Medulla oblongata (tissue), 1 donor: ENCODE data around the gene LRRC73.
"Not testable (repeated sequence)": the region's sequence is repeated elsewhere in the genome, so short reads cannot be mapped to it uniquely, and the experiment has no call there.

ENCODE experiments used
- DNase-seq: peaks from one replicate; pipeline ENCODE4 v3.0.0-alpha.2; 2015; ENCODE audit errors: extremely low spot score

LRRC73 gene, protein sequence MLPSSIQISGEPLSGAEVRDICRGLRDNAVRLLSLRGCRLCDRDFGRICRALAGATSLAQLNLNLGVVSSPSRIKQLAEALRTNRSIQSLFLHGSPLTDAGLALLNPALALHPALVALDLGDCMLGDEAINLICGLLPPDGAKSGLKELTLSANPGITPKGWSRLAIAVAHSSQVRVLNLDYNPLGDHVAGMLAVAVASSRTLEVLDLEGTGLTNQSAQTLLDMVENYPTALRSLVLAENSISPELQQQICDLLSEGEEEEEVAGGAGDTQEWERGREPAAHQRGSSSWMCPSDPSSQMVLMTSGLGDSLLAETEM

DNA sequence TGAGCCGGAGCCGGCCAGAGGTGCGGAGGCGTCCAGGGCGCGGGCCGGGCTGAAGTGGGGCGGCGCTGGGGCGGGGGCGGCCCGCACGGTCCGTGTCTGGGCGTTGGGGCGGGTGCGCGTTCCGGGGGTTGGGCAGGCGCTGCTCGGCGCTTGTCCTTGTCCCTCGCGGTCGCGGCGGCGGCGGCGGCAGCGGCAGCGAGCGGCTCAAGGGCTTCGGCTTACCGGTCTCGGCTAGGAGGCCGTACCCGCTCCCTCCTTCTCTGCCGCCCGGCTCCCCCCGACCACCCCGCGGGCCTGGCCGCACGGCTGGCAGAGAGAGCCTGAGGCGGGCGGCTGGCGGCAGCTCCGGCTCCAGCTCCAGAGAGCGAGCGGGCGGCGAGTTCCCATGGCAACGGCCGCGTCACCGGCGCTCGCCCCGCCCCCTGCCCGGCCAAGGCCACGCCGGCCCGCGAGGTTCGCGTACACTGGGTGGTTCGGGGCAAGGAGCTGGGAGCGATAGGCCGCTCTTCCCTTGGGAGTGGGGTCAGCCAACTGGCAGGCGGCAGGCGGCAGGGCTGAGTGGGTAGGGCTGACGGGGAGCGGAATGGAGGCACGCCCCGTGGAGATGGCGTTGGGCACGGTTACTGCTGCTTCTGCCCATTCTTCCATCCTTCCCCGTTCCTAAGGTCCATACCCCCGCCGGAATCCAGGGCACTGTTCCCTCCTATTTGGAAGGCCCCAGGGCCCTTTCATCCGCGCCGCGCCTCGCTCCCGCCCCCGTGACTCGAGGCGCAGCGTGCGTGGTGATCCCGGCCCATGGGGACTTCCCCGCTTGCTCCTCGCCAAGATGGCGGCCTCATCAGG, at the start of gene LRRC73:
TSS of gene LRRC73 (minus strand) at position 363 of the 843 bp plus-strand sequence. CDS start 561 bp downstream, outside the sequence.
- peak; percentile 85 for DNase-seq

DNA sequence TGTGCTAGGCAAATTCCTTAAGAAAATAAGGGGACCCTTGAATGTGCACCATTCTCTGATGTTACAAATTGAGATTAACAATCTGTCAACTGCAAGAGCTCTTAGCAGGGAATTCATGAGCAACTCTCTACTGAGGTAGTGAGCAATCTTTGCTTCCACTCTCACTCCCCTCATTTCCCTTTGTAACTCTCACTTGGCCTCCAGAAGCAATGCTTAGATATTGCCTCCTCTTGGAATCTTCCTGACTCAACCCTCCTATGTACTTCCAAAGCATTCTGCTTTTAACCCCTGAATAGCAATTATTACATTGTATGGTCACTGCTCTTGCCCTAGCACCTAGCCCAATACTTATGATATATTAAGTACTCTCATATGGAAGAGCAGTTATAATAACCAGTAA, 49.2 kb upstream of the LRRC73 start:
- DNase-seq: no peak

DNA sequence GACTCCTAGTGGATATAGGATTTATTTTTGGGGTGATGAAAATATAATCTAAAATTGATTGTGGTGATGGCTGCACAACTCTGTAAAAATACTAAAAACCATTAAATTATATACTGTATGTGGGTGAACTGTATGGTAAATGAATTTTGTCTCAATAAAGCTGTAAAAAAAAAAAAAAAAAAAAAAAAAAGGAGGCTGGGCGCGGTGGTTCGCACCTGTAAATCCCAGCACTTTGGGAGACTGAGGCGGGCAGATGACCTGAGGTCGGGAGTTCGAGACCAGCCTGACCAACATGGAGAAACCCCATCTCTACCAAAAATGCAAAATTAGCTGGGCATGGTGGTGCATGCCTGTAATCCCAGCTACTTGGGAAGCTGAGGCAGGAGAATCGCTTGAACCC, 47.5 kb upstream of the LRRC73 start:
- not testable (repeated sequence) for DNase-seq

DNA sequence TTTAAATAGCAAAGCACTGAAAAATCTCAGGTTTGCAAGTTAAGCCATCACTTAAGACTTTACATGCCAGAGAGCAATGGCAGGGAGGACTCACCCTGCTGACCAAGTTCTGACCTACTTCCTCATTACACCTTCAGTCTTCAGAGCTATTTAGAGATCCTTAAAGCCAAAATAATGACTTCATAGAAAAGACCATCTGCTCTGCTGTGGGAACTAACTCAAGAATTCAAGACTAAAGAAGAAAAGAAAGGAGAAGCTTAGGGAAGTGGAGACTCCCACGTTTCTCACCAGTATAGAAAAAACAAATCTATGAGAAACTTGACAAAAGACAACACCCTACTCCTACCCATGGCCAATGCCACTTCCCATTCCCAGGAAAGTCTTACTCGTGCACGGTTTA, 37.1 kb upstream of the LRRC73 start:
- DNase-seq: no peak

DNA sequence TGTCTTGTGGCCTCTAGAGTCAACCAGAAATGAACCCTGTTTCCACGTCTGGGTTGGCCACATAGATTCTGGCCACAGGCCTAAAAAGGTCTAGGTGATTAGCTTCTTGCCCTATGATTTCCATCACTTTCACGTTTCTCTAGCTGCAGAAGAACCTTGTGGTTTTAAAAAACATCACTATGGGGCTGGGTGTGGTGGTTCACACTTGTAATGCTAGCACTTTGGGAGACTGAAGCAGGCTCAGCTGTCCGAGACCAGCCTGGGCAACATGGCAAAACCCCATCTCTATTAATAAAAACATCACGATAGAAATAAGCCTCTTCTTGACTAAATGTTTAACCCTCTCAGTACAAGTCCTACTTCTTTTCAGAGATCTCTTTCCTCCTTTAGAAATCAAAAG, 34.3 kb upstream of the LRRC73 start:
- DNase-seq: no peak

GRCh38 chr6:43541774-43542471, 31.8 kb upstream of the LRRC73 start:
- DNase-seq: no peak

- no peak for DNase-seq
These were observed 30.4 kb upstream of the LRRC73 start for GRCh38 chr6:43540507-43540906.

- DNase-seq: not testable (repeated sequence)
These were observed 29.3 kb upstream of the LRRC73 start for GRCh38 chr6:43539409-43539808.

DNA sequence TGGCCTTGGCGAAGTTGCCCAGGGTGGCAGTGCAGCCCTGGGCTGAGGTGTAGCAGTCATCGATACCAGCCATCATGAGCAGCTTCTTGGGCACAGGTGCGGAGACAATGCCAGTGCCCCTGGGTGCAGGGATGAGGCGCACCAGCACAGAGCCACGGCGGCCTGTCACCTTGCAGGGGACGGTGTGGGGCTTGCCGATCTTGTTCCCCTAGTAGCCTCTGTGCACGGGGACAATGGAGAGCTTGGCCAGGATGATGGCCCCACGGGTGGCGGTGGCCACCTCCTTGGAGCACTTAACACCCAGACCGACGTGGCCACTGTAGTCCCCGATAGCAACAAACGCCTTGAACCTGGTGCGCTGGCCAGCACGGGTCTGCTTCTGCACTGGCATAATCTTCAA, 28.8 kb upstream of the LRRC73 start:
- DNase-seq: not testable (repeated sequence)

GRCh38 chr6:43532201-43532600, 22.1 kb upstream of the LRRC73 start:
- DNase-seq: no peak

- no peak for DNase-seq
These were observed 14.4 kb upstream of the LRRC73 start for GRCh38 chr6:43524483-43524961.

GRCh38 chr6:43523284-43523683, 13.1 kb upstream of the LRRC73 start:
- no peak for DNase-seq

DNA sequence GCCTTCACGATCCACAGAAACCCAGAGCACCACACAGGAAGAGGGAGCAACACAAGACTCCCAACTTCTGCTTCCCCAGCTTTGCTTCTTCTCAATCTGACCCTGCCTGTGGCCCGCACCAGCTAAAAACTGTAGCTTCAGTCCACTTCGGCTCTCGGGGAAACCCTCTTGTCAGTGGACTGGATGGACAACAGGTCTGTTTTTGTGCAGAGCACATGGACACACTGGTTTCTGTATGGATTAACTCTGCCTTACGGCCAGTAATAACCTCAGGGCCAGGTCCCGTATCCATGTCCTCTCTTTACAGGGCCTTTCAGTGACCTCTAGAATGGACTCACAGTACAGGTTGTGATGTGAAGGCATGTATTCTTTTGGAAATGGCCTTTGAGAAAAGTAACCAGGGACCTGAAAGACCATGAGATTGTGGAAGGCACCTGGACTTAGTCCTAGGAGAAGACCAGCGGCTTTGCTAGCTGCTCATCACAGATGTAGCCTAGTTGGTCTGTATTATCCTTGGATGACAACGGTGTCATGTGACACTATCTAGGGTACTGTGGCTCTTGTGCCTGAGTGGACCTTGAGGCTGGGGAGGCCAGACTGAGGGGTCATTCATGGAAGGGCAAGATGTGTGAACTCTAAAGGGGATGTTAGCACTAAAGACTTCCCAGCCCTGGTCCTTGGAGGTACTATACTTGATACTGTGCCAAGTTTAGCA, 12.6 kb upstream of the LRRC73 start:
- no peak for DNase-seq

- DNase-seq: no peak
These were observed 11.7 kb upstream of the LRRC73 start for GRCh38 chr6:43521836-43522235.

DNA sequence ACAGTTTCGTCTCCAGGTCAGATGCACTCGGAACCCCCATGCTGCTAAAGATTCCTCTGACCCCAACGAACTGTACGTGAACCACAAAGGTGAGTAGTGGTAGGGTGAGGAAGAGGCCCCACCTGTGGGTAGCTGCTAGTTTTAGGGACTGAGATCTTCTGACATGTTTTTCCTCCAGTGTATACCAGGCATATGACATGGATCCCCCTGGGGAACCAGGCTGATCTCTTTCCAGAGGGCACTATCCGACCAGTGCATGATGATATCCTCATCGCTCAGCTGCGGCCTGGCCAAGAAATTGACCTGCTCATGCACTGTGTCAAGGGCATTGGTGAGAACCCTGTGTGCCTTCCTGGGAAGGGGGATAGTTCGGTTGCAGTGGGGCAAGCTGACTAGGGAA, 10.0 kb upstream of the LRRC73 start:
- DNase-seq: no peak

DNA sequence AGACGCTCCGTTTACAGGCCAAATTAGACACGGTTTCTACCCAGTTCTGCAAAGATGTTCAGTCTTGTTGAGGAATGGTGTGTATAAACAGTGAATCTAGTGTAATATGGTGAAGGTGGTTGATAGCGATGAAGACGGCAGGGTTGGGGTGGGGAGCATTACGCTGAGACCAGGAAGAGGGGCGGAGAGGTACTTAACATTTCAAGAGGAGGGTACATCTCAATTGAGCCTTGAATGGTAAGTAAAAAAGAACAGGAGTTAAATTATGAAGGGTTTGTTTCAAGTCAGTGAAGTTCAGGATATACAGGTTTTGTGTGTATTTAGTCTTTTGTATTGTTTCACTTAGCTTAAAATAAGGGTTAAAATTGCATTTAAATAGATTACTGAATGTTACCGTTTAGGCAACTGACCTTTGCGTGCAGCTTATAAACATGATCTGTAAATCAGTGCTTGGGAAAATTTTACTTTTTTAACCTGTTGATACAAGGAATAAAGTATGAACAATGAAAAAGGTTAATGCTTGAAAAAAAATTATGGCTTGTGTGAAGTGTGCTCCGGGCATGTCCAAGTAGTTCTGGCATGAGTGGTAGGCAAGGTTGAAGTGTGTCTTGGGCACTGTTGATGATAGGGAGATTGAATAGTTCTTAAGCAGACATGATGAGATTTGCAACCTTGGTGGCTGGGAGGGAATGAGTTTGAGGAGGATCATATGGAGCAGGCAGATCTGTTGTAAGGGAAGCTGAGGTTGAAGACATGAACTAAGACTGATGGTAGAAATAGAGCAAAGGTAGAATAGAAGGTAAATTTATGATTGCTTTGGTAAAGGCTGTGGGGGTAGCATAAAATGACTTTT, 7.6 kb upstream of the LRRC73 start:
- no peak for DNase-seq

DNA sequence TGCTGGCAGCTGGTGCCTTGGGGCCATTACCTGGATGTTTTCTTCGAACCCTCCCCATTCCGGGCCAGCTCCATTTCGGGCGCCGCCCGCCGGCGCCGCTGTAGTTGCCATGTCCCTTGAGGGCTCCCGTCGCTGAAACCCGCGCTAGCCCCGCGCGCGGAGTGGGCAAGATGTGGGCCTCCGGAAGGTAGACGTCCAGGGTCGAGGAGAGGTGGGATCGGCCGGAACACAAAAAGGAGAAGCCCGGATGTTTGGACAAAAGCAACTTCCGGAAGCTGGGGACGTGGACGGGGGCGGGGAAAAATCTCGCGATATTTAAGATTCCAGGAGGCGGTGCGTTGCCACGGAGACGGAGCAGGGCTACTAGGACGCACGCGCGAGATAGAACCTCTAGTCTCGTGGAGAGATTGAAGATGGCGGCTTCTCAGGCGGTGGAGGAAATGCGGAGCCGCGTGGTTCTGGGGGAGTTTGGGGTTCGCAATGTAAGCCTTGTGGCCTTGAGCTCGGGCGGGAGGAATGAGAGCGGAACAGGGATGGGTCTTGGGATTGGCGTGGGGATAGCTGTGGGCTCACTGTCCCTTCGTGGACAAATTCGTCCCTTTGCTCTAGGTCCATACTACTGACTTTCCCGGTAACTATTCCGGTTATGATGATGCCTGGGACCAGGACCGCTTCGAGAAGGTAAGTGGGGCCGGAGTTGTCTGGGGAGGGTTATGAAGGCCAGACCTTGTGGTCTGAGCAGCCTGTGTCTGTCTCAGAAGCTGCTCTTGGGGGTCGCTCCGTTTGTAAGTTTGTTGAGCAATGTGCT, 6.8 kb upstream of the LRRC73 start, which contains the start of the genes POLR1C and YIPF3:
TSS of gene POLR1C (plus strand) at position 393 of the 808 bp plus-strand sequence. CDS start at position 414, 21 bp downstream.
TSS of gene YIPF3 (minus strand) at position 230 of the 808 bp plus-strand sequence. CDS start at position 111, 119 bp downstream.
- peak; percentile 99 for DNase-seq

- no peak for DNase-seq
These were observed 6.2 kb upstream of the LRRC73 start for GRCh38 chr6:43516367-43516696.

DNA sequence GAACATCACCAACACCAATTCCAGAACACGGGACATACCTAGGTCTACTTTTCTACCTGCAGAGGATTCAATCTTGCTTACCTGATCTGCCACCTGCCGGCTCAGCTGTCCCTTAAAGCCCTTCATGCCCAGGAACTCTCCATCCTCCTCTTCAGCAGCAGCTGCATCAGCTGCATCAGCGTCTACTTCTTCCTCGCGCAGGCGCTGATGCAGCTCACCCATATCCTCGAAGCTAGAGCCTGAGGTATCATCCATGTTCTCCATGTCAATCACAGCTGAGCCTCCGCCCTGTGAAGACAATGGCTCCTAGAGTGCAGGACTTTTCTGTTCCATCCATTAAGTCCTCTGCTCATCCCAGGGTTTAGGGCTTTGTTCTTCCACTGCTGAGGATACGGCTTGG, 5.7 kb upstream of the LRRC73 start:
- DNase-seq: no peak
